ENCODE data around the gene NGEF.

The NGEF gene

GRCh38 chr2:232880764-232881351, 132.2 kb downstream of the NGEF start:
- no peak for DNase-seq

DNA sequence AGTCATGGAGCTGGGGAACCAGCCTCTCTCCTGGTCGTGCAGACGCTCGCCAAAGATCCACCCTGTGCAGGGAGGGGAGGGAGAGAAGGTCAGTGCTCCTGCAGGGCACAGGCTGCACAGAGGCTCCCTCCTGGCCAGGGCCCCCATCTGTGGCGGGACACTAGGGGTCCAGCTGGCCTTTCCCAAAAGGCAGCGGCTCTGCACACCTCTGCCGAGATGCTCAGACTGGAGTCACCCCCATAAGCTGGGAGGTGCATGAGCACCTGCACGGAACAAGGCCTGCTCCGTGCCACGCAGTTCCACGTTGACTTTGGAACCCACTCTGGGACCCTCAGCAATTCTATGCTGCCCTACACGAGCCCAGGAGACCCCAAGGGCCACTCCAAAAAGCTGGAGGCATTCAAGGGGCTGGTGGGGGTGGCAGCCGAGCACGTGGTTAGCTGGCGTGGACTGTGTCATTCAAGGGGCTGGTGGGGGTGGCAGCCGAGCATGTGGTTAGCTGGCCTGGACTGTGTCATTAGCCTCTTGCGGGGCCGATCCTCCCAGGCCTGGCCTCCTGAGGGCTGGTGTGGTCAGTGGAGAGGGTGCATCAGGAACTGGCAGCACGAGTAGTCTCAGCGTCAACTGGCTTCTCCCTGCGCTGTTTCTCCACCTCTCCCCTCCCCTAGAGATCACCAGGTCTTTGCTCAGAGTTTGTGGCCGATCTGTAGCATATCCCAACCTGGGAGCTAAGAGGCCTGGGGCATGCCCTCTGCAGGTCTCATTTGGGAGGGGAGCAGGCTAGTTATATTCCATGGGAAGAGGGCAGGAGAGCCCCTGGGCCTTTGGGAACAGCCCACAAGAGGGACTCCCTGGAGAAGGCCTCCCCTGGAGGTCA, 133.2 kb downstream of the NGEF start:
- DNase-seq = no peak

GRCh38 chr2:232878855-232879617, 134.0 kb downstream of the NGEF start:
- no peak for DNase-seq

- DNase-seq = no peak
Measured at GRCh38 chr2:232877940-232878511, 135.0 kb downstream of the NGEF start.

- no peak for DNase-seq
Measured at GRCh38 chr2:232876978-232877441, 136.0 kb downstream of the NGEF start.

DNA sequence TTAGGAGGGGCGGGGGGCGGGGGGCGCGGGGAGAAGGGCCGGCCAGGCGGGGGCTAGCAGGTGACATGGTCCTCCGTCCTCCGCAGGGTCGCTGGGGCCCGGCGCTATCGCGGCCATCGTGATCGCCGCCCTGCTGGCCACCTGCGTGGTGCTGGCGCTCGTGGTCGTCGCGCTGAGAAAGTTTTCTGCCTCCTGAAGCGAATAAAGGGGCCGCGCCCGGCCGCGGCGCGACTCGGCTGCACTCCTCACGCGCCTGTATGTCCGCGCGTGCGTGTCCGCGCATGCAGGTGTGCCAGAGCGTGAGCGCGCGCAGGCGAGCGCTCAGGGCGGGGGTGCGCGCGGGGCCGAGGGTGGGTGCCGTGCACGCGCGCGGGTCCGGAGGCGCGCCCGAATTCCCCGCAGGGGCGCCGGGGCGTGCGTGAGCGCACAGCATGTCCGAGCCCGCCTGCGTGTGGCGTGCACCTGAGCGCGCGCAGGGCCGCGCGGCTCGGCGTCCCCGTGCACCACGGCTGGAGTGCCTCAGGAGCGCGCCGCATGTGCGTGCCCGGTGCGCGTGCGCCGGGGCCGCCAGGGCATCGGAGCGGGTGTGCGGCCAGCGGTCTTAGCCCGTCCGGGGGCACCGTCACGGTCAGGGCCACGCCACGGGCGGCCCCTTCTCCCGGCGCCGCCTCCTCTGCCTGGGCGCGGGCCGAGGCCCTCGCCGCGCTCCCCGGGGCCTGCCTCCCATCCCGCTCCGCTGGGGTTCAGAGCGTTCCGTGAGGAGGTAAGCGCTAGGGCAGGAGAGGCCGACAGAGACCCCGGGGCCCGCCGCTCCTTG, 136.7 kb downstream of the NGEF start:
- no peak for DNase-seq

DNA sequence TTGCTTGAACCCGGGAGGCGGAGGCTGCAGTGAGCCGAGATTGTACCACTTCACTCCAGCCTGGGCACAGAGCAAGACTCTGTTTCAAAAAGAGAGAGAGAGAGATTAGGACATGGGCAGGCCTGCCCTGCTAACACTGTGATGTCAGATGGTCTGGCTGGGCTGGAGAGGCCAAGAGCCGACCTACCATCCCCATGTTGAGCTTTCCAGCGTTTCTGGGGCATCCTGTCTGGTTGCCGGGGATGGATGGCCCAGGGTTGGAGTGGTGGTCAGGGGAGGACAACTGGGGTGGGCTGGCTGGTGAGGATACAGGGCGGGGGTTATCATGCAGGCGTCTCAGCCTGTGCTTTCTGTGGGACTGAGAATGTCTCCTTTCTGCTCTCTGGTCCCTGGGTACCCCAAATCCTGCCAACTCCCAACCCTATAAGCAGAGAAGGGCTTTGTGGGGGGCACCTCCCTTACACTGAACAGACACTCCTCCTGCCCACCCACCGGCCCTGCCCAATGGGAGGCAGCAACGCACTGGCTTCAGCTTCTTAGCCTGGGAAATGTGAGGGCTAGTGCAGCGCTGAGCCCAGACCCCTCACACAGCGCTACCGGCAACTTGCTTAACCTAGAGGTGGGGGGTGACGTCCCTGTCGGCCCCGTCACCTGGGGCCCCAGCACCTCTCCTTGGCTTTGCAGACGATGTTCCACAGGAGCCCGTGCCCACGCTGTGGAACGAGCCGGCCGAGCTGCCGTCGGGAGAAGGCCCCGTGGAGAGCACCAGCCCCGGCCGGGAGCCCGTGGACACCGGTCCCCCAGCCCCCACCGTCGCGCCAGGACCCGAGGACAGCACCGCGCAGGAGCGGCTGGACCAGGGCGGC, 137.6 kb downstream of the NGEF start:
- no peak for DNase-seq

DNA sequence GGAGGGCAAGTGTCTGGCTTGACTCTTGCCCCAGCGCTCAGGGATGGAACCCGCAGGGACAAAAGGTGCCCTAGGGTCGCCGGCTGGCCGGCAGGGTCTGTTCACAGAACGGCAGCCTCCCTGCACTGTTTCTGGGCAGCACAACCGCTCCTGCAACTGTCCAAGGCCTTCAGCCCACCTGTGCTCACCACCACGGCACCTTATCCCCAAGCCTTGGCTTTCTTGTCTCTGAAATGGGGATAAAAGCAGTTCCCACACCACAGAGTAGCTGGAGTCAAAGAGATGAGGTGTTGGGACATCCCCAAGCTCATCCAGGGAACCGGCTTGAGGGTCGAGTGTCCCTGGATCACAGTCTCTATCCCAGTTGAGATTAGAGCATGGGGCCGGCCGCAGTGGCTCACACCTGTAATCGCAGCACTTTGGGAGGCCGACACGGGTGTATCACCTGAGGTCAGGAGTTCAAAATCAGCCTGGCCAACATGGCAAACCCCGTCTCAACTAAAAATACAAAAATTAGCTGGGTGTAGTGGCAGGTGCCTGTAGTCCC, 138.3 kb downstream of the NGEF start:
- DNase-seq = peak; percentile 14

GRCh38 chr2:232873909-232874641, 139.0 kb downstream of the NGEF start:
- peak; percentile 7 for DNase-seq

DNA sequence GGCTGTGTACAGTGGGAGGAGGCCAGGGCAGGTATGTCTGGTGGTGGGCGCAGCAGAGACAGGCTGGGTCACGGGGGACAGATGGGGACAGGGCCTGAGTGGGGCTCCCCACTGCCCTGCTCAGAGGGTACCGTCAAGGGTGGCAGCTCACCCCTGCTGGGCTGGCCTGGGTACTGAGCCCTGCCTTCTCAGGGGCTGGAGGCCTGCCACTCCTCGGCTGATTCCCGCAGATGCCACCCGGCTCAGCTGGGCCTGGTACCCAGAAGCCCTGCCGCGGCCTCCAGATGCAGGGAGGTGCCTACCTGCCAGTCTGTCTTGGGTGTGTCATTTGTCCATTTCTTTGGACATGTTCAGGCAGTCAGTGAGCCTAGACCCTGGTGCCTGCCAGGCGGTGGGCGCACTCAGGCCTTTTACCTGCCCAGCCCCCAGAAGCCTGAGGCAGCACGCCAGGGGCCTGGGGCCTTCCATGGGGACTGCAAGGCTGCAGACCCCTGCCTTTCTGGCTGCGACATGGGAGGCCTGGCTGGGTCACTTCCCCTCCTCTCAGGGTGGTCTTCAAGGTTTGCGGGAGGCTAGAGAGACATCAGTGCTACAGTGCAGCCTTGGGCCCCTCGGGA, 139.7 kb downstream of the NGEF start:
- DNase-seq = no peak

DNA sequence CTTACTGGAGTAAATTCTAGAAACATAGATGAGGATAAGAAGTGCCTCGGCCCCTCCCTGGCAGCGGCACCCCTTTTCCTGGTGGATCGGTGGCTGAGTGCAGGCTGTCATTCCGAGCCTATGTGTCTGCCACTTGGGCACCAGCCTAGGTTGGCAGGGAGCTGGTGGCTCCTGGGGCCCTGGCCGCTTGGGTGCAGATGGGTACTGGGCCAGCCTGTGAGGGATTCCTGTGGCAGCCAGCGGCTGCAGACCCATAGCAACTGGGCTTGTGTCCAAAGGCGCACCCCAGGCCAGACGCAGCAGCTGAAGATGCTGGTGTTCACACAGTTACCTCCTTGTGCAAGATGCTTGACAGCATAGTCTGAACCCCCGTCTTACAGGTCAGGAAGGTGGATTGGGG, 140.2 kb downstream of the NGEF start:
- no peak for DNase-seq

DNA sequence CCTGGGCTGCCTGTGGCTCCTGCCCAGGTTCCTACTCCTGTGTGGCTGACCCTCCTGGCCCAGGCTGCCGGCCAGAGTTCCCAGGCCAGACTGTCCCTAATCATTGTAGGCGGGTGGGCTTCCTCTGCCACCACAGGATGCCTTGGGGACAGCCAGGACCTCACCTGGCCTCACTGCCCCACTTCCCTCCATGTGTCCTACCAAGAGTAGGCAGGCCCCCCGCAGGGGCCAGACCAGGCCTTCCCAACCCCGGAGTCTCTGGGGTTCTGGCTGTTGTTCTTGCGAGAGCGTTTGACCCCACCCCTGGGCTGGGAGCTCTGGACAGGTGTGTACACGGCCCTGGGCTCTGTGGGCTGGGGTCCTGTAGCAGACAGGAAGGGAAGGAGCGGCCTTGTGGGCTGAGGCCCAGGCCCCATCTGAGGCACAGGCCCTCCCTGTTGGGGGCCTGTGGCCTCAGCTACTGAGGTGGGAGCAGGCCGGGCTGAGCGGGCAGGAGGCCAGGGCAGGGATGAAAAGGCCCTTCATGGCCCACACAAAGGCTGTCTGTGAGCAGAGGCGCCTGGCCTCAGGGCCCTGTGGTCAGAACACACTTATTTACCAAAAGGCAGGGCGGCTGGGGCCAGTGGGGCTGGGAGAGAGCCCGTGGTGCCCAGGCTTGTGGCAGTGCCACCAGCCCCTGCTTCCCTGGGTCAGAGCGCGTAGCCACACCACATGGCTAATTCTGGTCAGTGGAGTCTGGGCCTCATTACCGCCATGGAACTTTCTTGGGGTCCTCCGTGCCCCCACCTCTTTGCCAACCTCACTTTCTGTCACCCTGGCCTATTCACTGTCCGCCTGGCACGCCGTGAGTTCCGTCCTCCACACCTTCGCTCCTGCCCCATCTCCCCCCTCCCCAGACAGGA, 141.0 kb downstream of the NGEF start:
- DNase-seq = peak; percentile 16

DNA sequence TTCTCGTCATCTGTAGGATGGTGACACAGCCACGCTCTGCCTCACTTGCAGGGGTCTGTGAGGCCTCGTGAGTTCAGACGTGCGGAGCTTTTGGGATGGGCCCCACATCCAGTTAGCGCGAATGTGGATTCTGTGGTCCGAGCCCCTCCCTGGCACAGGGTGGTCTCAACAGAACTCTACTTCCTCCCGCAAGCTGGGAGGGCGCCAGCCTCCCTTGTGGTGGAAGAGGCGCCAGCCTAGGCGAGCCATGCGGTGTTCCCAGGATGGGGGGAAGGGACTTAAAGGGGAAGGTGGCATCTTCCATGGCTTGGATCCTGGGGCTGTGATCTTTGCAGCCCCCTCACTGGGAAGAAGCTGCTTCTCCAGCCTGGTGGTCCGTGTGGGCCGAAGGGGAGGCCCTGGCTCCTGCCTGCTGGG, 141.6 kb downstream of the NGEF start:
- DNase-seq = peak; percentile 14

DNA sequence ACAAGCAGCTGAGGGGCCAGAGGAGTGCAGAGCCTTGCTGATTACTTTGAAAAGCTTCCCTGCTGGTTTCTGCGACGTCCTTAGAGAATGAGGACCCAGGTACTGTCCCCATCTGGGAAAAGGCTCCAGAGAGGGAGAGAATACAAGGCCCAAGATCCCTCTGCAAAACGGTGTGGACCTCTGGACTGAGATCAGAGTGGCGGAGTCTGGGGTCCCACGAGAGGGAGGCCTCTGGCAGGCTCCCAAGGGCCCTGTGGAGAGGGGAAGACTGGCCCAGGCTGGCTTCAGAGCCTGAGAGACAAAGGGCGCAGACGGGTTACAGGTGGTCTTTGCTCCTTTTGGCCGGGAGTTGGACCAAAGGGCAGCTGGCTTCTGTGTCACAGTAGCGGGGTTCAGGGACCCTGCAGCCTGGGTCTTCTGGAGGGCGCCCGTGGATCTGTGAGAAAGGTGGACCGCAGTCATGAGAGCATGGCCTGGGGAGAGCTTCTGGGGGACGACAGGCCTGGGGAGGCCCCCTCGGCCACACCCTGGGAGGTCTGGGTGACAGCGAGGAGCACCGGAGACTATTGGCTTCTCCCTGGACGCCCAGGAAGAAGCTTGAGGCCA, 142.2 kb downstream of the NGEF start:
- peak; percentile 27 for DNase-seq

- DNase-seq = no peak
Measured at GRCh38 chr2:232870018-232870765, 142.9 kb downstream of the NGEF start, which contains the start of gene SNORC. Gene SNORC (plus strand): TSS chr2:232870264. CDS start chr2:232870342, 78 bp downstream.

DNA sequence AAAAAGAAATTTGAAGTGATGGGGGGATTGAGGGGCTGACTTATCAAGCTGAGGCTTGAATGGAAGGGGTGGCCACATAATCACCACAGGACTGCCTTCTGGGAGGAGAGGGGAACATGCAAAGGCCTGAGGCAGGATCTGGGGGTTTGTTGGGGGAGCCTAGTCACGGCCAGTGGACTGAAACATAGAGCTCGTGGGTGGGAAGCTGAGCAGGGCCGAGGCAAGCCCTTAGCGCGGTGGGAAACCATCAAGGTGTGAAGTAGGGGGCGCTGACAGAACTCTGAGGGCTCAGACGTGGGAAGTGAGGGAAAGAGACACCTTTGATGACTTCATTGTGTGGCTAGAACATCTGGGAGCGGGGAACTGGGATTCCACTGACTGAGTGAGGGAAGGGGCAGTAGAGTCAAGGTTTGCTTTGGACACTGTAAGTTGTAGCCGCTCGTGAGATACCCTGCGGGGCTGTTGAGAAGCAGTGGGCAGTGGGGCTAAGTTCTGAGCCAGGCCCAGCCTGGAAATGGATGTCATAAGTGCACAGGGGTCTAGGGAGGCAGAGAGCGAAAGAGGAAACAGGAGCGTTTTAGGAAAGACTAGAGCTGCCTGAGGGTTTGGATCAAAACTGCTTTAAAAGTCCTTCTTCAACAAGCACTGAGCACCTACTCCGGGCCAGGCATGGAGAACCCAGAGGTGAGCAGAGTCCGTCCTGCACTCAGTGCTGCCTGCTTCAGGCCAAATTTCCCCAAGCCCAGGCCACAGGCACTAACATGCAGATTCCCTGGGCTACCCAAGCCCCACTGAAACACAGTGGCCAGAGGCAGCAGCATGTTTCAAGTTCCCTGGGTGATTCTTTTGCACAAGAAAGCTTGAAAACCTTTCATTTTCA, 143.7 kb downstream of the NGEF start:
- no peak for DNase-seq

All from activated CD4-positive, CD25-positive, alpha-beta regulatory T cell treated with anti-CD3 and anti-CD28 coated beads, Interleukin-2, amount 50 U/mL, for 72 hours (primary cell).